ENCODE results near the gene TMBIM4.

DNA sequence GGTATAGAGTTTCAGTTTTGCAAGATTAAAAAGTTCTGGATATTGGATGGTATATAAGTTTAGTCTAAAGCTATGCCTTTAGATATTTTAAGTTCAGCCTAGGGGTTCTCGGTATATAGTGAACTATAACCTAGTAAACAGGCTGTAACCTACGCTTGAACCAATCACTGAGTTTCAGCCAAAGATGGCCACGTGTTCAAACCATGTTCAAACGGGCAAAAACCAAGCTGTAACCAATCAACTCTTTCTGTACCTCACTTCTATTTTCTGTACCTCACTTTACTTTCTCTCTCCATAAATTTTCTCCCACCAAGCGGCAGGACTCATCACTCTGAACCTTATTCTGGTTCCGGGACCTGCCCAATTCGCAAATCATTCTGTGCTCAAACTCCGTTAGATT, 1.4 kb downstream of the TMBIM4 start:
- TF ChIP-seq, protein P1, sequence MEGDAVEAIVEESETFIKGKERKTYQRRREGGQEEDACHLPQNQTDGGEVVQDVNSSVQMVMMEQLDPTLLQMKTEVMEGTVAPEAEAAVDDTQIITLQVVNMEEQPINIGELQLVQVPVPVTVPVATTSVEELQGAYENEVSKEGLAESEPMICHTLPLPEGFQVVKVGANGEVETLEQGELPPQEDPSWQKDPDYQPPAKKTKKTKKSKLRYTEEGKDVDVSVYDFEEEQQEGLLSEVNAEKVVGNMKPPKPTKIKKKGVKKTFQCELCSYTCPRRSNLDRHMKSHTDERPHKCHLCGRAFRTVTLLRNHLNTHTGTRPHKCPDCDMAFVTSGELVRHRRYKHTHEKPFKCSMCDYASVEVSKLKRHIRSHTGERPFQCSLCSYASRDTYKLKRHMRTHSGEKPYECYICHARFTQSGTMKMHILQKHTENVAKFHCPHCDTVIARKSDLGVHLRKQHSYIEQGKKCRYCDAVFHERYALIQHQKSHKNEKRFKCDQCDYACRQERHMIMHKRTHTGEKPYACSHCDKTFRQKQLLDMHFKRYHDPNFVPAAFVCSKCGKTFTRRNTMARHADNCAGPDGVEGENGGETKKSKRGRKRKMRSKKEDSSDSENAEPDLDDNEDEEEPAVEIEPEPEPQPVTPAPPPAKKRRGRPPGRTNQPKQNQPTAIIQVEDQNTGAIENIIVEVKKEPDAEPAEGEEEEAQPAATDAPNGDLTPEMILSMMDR (IDR thresholded peaks at IDR 0.05; ENCODE audit: low read depth, low read length), result no peak
- TF ChIP-seq EZH2phosphoT487 (IDR thresholded peaks at IDR 0.05; ENCODE audit: low read depth), result no peak
